ENCODE results near the gene ZGPAT.

GRCh38 chr20:63783970-63784369, 76.1 kb downstream of the ZGPAT start:
- TF ChIP-seq EZH2phosphoT487 (IDR thresholded peaks at IDR 0.05; ENCODE audit: borderline replicate concordance) (no peak), CTCF (conservative IDR thresholded peaks at IDR 0.05; ENCODE audit: low read length) (no peak)
